GM13976 (cell line): ENCODE data around the gene FBH1.

ENCODE experiments used
- DNase-seq: peaks from one replicate; pipeline ENCODE4 v3.0.0; 2012; ENCODE audit warnings: low spot score
- CTCF ChIP-seq: IDR thresholded peaks from 2 replicates; pipeline ENCODE4 v1.5.1; 2012; ENCODE audit warnings: borderline replicate concordance, mild to moderate bottlenecking; ENCODE audit not compliant: insufficient read depth; ENCODE audit errors: extremely low read depth, missing control alignments, control extremely low read depth
- in situ Hi-C: fragments of 300-500 bp; cut with MboI; formaldehyde crosslinking; loops from one replicate; pipeline ENCODE4 v1.12.0; 2022; ENCODE audit warnings: low sequenced_read_pairs, mixed read lengths, inconsistent platforms; ENCODE audit not compliant: unreplicated experiment

The FBH1 gene

GRCh38 chr10:5897053-5897340 lies 7.0 kb downstream of the FBH1 start:
- no peak for TF ChIP-seq CTCF
- in situ Hi-C loops: no loop called here
- DNase-seq: no peak

- TF ChIP-seq CTCF: no peak
- in situ Hi-C loops: no loop called here
- DNase-seq: no peak
Observed at GRCh38 chr10:5897504-5897903, 7.5 kb downstream of the FBH1 start.

- no peak for DNase-seq
- in situ Hi-C loops: no loop called here
- no peak for TF ChIP-seq CTCF
Observed at GRCh38 chr10:5898163-5898562, 8.1 kb downstream of the FBH1 start.

GRCh38 chr10:5900247-5900646 lies 10.2 kb downstream of the FBH1 start:
- TF ChIP-seq CTCF: no peak
- DNase-seq: no peak
- in situ Hi-C loops: no loop called here

- in situ Hi-C loops: no loop called here
- no peak for TF ChIP-seq CTCF
- DNase-seq: no peak
Observed at GRCh38 chr10:5902511-5903274, 12.7 kb downstream of the FBH1 start.

GRCh38 chr10:5903563-5903962 lies 13.5 kb downstream of the FBH1 start:
- in situ Hi-C loops: no loop called here
- DNase-seq: no peak
- no peak for TF ChIP-seq CTCF
